Choroid plexus epithelial cell (primary cell): ENCODE measurements around the gene FRMD3.

ENCODE experiments used
- DNase-seq: peaks from one replicate; pipeline ENCODE4 v3.0.0-alpha.2; 2010; ENCODE audit warnings: low read depth
- H3K4me3 ChIP-seq: 2 replicates; pipeline ENCODE4 v1.5.1; 2011; ENCODE audit warnings: low read depth, mild to moderate bottlenecking, control low read depth, low read length, moderate library complexity
- CTCF ChIP-seq: conservative IDR thresholded peaks from 2 replicates; pipeline ENCODE4 v1.5.1; 2011; ENCODE audit warnings: low read depth, mild to moderate bottlenecking, control low read depth, inconsistent platforms, low read length, moderate library complexity

Gene FRMD3

DNA sequence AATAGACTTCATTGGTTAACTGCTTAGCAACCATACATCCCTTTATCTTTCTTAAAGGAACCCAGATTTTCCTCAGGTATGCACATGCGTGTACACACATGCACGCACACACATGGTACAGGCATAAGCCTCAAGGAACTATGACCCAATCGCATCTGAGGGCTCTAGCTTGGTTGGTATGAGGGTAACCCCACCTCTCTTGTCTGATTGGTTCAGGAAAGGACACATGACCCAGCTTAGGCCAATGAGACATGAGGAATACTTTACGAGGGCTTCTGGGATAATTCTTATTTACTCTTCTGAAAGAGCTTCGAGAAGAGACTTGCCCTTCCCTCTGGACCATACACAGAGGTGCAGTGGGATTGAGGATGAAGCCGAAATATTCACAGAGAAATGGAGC, 141.9 kb downstream of the FRMD3 start:
- H3K4me3 ChIP-seq = no peak overlapping the region
- DNase-seq = no peak
- TF ChIP-seq CTCF = no peak

DNA sequence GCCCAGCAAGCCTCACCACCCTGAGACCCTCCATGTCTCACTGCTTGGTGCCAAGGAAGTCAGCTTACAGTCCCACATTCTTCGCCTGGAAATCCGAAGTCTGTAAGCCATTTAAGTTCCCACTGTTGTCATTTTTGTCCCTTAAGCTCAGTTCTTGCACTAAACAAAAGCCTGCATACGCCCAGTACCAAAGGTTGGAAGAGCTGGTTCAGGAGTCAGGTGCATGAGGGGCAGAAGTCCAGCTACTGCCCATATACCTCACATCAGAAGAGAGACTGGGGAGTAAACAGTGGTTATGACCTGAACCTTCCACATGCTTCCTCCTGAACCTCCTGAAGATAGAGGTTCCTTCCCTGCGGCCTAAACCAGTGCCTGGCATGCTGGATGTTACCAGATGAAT, 146.0 kb downstream of the FRMD3 start:
- no peak overlapping the region for H3K4me3 ChIP-seq
- DNase-seq = no peak
- TF ChIP-seq CTCF = no peak

GRCh38 chr9:83388346-83388745, 149.9 kb downstream of the FRMD3 start:
- DNase-seq = no peak
- H3K4me3 ChIP-seq = no peak overlapping the region
- no peak for TF ChIP-seq CTCF

- H3K4me3 ChIP-seq = no peak overlapping the region
- no peak for TF ChIP-seq CTCF
- DNase-seq = no peak
These were observed 150.6 kb downstream of the FRMD3 start for GRCh38 chr9:83387401-83388185.

DNA sequence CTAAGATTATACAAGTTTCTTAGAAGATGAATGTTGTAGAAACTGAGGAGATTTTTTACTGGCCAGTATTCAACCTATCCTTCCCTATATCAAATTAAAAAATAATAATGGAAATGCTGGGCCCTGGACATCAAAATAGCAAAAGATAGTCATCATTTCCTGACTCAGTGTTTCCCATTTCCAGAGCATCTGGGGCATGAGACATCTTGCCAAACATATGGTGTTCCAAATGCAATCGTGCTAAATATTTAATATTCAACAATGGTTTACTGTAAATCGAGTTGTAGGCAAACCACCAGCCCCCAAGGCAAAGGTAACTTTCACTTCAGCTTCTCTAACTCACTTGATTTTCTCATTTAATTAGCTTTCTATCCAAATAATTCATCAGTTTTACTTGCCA, 152.9 kb downstream of the FRMD3 start:
- no peak for TF ChIP-seq CTCF
- no peak for DNase-seq
- H3K4me3 ChIP-seq = no peak overlapping the region

DNA sequence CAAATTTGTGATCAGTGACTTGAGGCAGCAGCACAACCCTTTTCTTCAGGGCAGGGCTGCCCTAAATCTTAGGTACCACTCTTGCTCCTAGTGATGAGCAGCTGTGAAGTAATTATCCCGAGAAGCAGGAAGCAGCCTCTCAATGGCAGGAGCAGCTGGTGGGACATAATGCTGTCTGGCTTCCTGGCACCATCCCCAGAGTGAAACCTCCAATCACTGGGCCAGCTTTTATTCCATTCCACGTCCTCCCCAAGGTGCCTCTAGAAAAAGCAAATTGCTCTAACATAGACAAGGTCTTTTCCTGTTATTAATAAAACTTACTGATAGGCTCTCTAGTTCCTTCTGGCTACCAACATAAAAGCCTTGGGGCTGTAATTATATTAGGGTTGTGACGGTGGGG, 154.0 kb downstream of the FRMD3 start:
- TF ChIP-seq CTCF = no peak
- no peak overlapping the region for H3K4me3 ChIP-seq
- no peak for DNase-seq

DNA sequence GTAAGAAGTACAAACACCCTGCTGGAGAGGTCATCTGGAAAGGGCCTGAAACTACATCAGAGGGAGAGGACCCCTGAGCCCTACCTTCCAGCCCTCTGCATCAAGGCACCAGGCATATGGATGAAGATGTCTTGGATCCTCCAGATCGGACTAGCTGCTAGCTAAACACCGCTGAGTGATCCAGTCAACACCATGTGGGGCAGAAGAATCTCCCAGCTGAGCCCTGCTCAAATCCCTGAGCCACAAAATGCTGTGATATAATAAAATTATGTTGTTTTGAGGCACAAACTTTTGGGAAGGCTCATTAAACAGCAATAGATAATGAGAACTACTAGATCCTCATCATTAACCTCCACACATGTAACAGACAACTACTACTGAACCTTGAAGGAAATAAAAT, 155.2 kb downstream of the FRMD3 start:
- TF ChIP-seq CTCF = no peak
- DNase-seq = no peak
- no peak overlapping the region for H3K4me3 ChIP-seq
